Muscle layer of duodenum (tissue), 2 donors: ENCODE measurements around the gene CCDC47.
"Not testable (repeated sequence)": the region's sequence is repeated elsewhere in the genome, so short reads cannot be mapped to it uniquely, and the experiment has no call there.

Experiments used
- H3K27ac ChIP-seq: one replicate; pipeline ENCODE4 v1.7.0; 2013; ENCODE audit warnings: mild to moderate bottlenecking, low read length
- H3K27me3 ChIP-seq: one replicate; pipeline ENCODE4 v1.7.0; 2013; ENCODE audit warnings: low read depth, mild to moderate bottlenecking, control low read depth, low read length
- H3K36me3 ChIP-seq, 2 donors: one replicate each; pipeline ENCODE4 v1.7.0; 2013; ENCODE audit warnings: low read length in 2 of 2, control low read depth in 1 of 2, mild to moderate bottlenecking in 1 of 2; ENCODE audit not compliant: insufficient read depth in 2 of 2, control insufficient read depth in 1 of 2
- H3K4me1 ChIP-seq, 2 donors: one replicate each; pipeline ENCODE4 v1.7.0; 2013; ENCODE audit warnings: low read length in 2 of 2, mild to moderate bottlenecking in 2 of 2, control low read depth in 1 of 2, moderate library complexity in 1 of 2; ENCODE audit not compliant: insufficient read depth in 2 of 2, control insufficient read depth in 1 of 2
- H3K4me3 ChIP-seq, 2 donors: one replicate each; pipeline ENCODE4 v1.7.0; 2013; ENCODE audit warnings: low read length in 2 of 2, low read depth in 1 of 2, mild to moderate bottlenecking in 1 of 2
- H3K9me3 ChIP-seq, 2 donors: one replicate each; pipeline ENCODE4 v1.7.0; 2013; ENCODE audit warnings: low read length in 2 of 2, control low read depth in 1 of 2, mild to moderate bottlenecking in 1 of 2; ENCODE audit not compliant: control insufficient read depth in 1 of 2
- donor health status: healthy.

Gene CCDC47

DNA sequence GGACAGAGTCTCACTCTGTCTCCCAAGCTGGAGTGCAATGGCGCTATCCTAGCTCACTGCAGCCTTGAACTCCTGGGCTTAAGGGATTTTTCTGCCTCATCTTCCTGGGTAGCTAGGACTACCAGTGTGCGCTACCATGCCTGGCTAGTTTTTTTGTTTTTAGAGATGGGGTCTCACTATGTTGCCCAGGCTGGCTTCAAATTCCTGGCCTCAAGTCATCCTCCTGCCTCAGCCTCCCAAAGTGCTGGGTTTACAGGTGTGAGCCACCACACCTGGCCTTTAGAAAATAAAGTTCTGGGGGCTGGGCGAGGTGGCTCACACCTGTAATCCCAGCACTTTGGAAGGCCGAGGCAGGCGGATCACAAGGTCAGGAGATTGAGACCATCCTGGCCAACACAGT, 53.2 kb downstream of the CCDC47 start:
- not testable (repeated sequence) for H3K4me1 ChIP-seq, H3K27ac ChIP-seq, H3K27me3 ChIP-seq, H3K9me3 ChIP-seq, H3K4me3 ChIP-seq
- H3K36me3 ChIP-seq = peaks cover 9 to 10% of the 10 kb centered on the region in 2 donors

- Histone ChIP-seq H3K27me3 (no peaks in the 10 kb centered on the region), H3K9me3 (no peaks in the 10 kb centered on the region), H3K27ac (no peak overlapping the region), H3K4me3 (no peak overlapping the region), H3K4me1 (no peaks in the 10 kb centered on the region), H3K36me3 (peaks cover 10 to 14% of the 10 kb centered on the region in 2 donors)
These were observed 54.4 kb downstream of the CCDC47 start for GRCh38 chr17:63718988-63719387.

- no peaks in the 10 kb centered on the region for H3K27me3 ChIP-seq
- H3K36me3 ChIP-seq = peaks cover 5 to 36% of the 10 kb centered on the region in 2 donors
- H3K27ac ChIP-seq = no peak overlapping the region
These were observed 57.0 kb downstream of the CCDC47 start for GRCh38 chr17:63716426-63716825.

DNA sequence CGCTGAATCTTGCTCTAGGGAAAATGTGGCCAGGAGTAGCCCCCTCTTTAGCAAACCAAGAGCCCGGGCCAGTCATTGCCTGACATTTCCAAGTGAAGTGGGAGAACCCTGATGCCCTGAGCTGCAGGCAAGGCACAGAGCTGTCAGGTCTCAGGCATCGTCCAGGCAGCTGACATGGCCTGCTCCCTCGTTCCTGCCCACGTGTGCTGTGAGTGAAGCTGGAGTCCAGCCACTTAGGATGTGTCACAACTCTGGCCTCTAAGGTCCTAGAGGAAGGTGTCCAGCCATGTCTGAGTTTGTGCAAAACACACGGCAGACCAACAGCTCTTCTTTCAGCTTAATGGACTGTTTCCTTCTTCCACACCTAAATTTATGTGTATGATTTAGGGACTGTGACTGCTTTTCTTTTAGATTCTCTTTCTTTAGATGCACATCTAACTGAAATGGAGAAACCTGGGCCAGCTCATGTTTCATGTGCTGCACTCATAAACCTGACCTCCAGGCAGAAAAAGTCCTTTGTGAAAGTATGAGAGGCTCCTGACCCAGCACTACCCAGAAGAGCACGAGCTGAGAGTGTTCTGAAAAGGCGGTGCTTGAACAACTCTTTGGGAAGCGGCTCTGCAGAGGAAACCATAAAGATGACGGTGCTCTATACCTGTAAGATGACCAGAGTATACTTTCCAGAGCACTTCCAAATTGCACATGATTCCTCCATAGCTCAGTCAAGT, 58.7 kb downstream of the CCDC47 start:
- H3K9me3 ChIP-seq = no peaks in the 10 kb centered on the region
- no peak overlapping the region for H3K27ac ChIP-seq
- H3K4me1 ChIP-seq = no peaks in the 10 kb centered on the region
- peaks cover 13 to 48% of the 10 kb centered on the region in 2 donors for H3K36me3 ChIP-seq
- no peaks in the 10 kb centered on the region for H3K27me3 ChIP-seq
- no peak overlapping the region for H3K4me3 ChIP-seq

More at GRCh38 chr17:63716426-63716825, 57.0 kb downstream of the CCDC47 start:
- Histone ChIP-seq H3K4me1 (no peaks in the 10 kb centered on the region), H3K9me3 (no peaks in the 10 kb centered on the region), H3K4me3 (no peak overlapping the region)

GRCh38 chr17:63709110-63709509, 64.3 kb downstream of the CCDC47 start:
- H3K36me3 ChIP-seq = peaks cover 26 to 69% of the 10 kb centered on the region in 2 donors
- H3K9me3 ChIP-seq = no peaks in the 10 kb centered on the region
- H3K27me3 ChIP-seq = no peaks in the 10 kb centered on the region
- no peaks in the 10 kb centered on the region for H3K4me1 ChIP-seq
- H3K4me3 ChIP-seq = no peak overlapping the region
- no peak overlapping the region for H3K27ac ChIP-seq

GRCh38 chr17:63707151-63707550, 66.2 kb downstream of the CCDC47 start:
- no peaks in the 10 kb centered on the region for H3K4me1 ChIP-seq
- no peak overlapping the region for H3K27ac ChIP-seq
- no peak overlapping the region for H3K4me3 ChIP-seq
- H3K36me3 ChIP-seq = peaks cover 33 to 68% of the 10 kb centered on the region in 2 donors
- no peaks in the 10 kb centered on the region for H3K27me3 ChIP-seq
- H3K9me3 ChIP-seq = no peaks in the 10 kb centered on the region

DNA sequence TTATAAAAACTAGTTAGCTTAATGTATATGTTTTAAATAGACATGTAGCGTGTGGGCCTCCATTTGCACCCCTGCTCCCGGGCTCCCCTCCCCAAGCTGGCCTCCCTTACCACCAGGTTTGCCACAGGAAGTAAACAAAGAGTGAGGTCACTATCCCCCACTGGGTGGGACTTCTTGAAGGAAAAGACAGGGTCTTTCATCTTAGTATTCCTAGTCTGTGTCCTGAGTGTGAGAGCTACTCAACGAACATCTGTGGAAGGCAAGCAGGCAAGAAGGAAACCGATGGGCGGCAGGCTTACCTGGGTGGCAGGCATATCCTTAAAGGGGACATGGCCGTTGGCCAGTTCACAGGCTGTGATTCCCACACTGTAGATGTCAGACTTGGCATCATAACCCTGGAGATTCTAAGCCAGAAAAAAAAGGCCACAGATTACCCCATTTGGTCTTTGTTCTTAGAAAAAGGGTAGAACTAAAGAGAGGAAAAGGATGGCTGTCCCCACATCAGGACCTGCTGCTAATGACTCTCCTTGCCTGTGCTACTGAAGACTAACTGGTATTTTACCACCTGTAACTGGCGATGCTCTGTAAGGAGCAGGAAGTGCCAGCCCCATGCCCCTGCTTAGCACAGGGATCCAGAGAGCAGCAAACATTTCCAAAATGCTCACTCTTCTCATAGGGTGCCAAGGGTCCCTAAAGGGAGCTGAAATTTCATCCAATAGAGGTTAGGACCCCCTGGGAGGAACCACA, 66.9 kb downstream of the CCDC47 start:
- H3K9me3 ChIP-seq = no peaks in the 10 kb centered on the region
- no peak overlapping the region for H3K4me3 ChIP-seq
- peaks cover 33 to 62% of the 10 kb centered on the region in 2 donors for H3K36me3 ChIP-seq
- H3K27me3 ChIP-seq = no peaks in the 10 kb centered on the region
- H3K4me1 ChIP-seq = peaks cover 0 to under 1% of the 10 kb centered on the region in 2 donors
- no peak overlapping the region for H3K27ac ChIP-seq

DNA sequence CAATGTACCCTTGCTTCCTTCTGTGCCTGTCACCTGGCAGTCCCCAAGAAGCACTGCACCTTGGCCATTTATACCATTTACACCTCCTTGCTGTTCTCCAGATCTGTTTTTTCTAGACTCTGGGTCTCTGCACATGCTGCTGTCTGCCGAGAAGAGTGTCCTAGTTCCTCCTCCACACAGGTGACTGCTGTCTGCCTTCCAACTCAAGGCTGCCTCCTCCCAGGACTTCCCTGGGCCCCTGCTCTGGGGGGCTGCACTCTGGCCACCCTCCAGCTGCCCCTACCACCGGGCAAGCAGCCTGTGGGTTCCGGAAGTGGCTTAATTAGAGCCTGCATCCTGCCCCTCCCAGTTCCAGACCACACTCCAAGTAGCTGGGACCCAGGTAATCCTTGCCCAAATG, 67.7 kb downstream of the CCDC47 start:
- Histone ChIP-seq H3K27me3 (no peaks in the 10 kb centered on the region), H3K27ac (no peak overlapping the region), H3K4me3 (no peak overlapping the region), H3K36me3 (peaks cover 32 to 57% of the 10 kb centered on the region in 2 donors), H3K9me3 (no peaks in the 10 kb centered on the region), H3K4me1 (peaks cover 0 to 8% of the 10 kb centered on the region in 2 donors)

DNA sequence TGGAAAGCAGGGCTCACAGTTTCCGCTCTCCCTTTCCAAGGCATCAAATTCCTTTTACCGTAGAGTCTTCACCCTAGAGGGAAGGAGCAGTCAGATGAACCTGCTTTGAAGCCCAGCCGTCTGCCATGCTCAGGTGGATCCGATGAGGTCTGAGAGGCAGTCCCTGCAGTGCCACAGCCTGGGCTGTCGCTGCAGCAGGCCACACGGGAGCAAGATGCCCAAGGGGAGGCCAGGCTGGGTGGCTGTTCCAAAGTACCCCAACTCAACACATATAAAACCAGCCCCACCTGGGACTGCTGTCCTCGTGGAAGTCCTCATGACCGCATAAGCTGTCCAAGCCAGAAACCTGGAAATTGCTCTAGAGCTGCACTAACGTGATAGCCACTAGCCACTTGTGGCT, 68.6 kb downstream of the CCDC47 start:
- no peak overlapping the region for H3K27ac ChIP-seq
- H3K4me1 ChIP-seq = peaks cover 0 to 8% of the 10 kb centered on the region in 2 donors
- no peaks in the 10 kb centered on the region for H3K27me3 ChIP-seq
- H3K36me3 ChIP-seq = peaks cover 26 to 51% of the 10 kb centered on the region in 2 donors
- no peaks in the 10 kb centered on the region for H3K9me3 ChIP-seq
- H3K4me3 ChIP-seq = no peak overlapping the region

DNA sequence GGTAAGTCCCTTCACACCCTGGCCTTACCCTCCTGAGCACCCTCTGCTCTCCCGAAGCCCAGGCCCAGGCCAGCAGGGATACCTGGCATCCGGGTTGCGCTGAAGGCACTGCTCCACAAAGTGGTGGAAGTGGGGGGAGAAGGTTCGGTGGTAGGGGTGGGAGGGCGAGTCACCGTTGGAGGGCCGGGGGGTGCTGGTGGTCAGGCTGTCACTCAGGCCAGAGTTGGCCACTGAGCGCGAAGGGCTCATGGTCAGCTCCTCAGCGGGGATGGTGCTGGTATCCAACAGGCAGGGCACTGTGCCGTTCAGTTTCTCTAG, 69.2 kb downstream of the CCDC47 start:
- H3K9me3 ChIP-seq = no peaks in the 10 kb centered on the region
- no peak overlapping the region for H3K4me3 ChIP-seq
- H3K36me3 ChIP-seq = peaks cover 20 to 44% of the 10 kb centered on the region in 2 donors
- H3K27me3 ChIP-seq = no peaks in the 10 kb centered on the region
- H3K4me1 ChIP-seq = peaks cover 0 to 10% of the 10 kb centered on the region in 2 donors
- H3K27ac ChIP-seq = no peak overlapping the region

- H3K27ac ChIP-seq = no peak overlapping the region
- H3K27me3 ChIP-seq = no peaks in the 10 kb centered on the region
- no peaks in the 10 kb centered on the region for H3K9me3 ChIP-seq
- H3K36me3 ChIP-seq = peaks cover 17 to 39% of the 10 kb centered on the region in 2 donors
- H3K4me3 ChIP-seq = no peak overlapping the region
- H3K4me1 ChIP-seq = peaks cover 0 to 14% of the 10 kb centered on the region in 2 donors
These were observed 69.7 kb downstream of the CCDC47 start for GRCh38 chr17:63703556-63704258.
